NCI-H69 (cell line): ENCODE results near the gene TNNT2.

Experiments used
- DNase-seq: peaks from one replicate; lab custom pipeline; 2025; lab: John Stamatoyannopoulos, UW

TNNT2 gene

GRCh38 chr1:201334325-201335173 lies 42.9 kb downstream of the TNNT2 start:
- no peak for DNase-seq

GRCh38 chr1:201332616-201333335 lies 44.7 kb downstream of the TNNT2 start:
- no peak for DNase-seq

- DNase-seq, result no peak
These were observed 45.5 kb downstream of the TNNT2 start for GRCh38 chr1:201332021-201332420.

- DNase-seq, result no peak
These were observed 46.3 kb downstream of the TNNT2 start for GRCh38 chr1:201331166-201331565.

GRCh38 chr1:201330541-201330940 lies 46.9 kb downstream of the TNNT2 start:
- no peak for DNase-seq

- no peak for DNase-seq
These were observed 47.7 kb downstream of the TNNT2 start for GRCh38 chr1:201329801-201330200.

DNA sequence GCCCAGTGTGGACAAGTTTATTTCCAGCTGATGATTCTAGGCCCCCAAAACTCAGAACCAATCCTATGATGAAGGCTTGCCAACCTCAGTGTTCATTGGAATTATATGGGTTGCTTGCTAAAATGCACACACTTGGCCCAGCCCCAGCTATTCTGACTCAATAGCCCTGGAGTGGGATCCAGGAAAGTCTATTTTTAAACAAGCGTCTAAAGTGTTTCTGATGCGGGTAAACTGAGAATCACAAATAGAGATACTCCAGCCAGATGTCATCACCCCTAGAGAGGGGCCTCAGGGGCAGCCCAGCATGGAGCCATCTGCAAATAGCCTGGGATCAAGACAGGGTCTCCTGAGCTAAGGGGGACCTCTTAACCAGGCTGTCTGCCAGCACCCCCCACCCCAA lies 48.2 kb downstream of the TNNT2 start:
- DNase-seq, result no peak

- no peak for DNase-seq
These were observed 48.9 kb downstream of the TNNT2 start for GRCh38 chr1:201328576-201328975.

DNA sequence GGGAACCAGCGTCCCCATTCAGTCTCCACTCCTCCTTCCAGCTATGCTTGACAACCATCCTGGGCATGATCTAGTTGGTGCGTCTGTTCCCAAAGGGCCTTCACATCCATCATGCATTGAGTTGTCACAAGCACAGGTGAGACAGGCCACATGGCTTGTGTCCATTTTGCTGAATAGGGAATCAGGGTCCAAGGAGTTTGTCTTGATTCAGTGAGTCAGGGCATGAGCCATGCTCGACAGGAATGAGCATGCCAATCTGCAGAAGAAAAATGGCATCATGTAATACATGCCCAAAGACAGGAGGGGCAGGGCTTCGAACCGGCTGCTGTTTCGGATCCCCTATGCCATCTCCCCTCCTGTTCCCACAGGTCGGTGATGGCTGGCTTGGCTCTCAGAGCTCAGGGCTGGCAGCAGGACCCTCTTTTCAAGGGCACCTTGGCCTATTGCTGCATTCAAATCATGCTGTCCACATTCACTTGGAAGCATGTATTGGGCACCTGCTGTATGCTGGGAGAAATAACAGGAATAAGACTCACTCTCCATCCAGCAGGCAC lies 49.7 kb downstream of the TNNT2 start:
- no peak for DNase-seq

GRCh38 chr1:201326710-201327109 lies 50.8 kb downstream of the TNNT2 start:
- no peak for DNase-seq

DNA sequence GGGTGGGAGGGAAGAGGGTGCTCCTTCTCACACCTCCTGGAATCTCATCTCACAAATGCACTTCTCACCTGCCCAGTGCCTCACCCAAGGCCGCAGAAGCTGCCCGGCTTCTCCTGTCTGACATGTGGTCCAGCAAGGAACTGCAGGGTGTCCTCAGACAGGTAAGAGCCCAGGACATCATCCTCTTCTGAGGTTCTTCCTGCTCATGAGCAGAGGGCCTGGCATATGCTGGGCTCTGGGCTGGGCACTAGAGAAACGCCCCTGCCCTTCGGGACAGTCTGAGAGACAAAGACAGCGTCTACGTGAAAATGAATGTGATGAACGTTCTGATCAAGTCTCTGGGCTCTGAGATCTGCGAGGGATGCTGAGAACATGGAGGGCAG lies 51.8 kb downstream of the TNNT2 start:
- DNase-seq, result no peak

DNA sequence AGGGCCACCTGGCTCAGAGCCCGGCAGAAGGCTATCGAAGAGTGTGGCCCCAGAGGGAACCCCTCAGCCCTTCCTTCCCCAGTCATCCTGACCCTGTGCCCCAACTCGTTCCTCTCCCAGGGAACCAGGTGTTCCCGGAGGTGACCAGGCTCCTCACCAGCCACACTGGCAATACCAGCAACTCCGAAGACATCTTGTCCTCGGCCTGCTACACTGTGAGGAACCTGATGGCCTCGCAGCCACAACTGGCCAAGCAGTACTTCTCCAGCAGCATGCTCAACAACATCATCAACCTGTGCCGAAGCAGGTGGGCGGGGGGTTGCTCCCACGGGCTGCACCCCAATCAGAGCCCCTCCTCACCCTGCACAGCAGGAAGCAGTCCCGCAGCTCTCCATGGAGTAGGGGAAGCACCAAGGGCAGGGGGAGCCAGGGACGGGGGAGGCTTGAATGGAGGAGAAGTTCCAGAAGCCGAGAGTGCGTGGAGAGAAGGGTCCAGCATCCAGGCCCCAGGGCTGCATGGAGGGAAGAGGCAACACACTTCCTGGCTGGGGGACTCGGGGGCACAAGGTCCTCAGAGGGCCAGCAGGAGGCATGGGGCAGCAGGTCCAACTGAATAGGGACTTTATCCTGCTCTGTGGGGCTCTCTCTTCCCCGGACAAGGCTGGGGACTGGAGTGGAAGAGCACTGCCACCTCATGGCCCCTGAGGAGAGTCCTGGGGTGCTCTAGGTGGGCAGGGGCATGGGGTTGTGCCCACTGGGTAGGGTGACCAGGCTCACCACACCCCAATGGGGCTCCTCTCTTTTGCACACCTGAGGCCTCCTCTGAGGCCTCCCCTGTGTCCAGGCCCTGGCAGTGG lies 52.4 kb downstream of the TNNT2 start:
- DNase-seq, result no peak

GRCh38 chr1:201324306-201324705 lies 53.2 kb downstream of the TNNT2 start:
- DNase-seq, result no peak

- no peak for DNase-seq
These were observed 54.6 kb downstream of the TNNT2 start for GRCh38 chr1:201322653-201323510.

- DNase-seq, result no peak
These were observed 55.6 kb downstream of the TNNT2 start for GRCh38 chr1:201321826-201322390.

- DNase-seq, result no peak
These were observed 57.2 kb downstream of the TNNT2 start for GRCh38 chr1:201320168-201320788.

GRCh38 chr1:201319631-201320030 lies 57.8 kb downstream of the TNNT2 start:
- no peak for DNase-seq

GRCh38 chr1:201318504-201319340 lies 58.8 kb downstream of the TNNT2 start:
- no peak for DNase-seq

DNA sequence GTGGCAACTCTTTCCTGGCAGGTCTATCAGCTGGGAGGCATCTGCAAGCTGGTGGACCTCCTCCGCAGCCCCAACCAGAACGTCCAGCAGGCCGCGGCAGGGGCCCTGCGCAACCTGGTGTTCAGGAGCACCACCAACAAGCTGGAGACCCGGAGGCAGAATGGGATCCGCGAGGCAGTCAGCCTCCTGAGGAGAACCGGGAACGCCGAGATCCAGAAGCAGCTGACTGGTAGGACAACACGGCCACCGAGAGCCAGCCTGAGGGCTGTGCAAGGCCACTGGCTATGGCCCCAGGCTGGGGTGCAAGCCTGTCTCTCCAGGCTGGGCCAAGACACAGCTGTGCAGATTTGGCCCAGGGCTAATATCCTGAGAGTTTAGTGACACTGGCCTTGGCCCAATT lies 59.9 kb downstream of the TNNT2 start:
- DNase-seq, result no peak

GRCh38 chr1:201316556-201316955 lies 60.9 kb downstream of the TNNT2 start:
- no peak for DNase-seq
